PFSK-1 (cell line): ENCODE measurements around the gene RELL1.

Source experiments
- FOXP2 ChIP-seq: optimal IDR thresholded peaks from 2 replicates; pipeline ENCODE3; 2011; ENCODE audit warnings: borderline replicate concordance, control low read depth, inconsistent platforms; ENCODE audit not compliant: insufficient read depth; ENCODE audit errors: extremely low read length, extremely low read depth
- POLR2AphosphoS5 ChIP-seq: IDR thresholded peaks from 2 replicates; pipeline ENCODE4 v1.6.1; 2012; ENCODE audit warnings: low read depth, mild to moderate bottlenecking, control low read depth, low read length, moderate library complexity
- SIN3A ChIP-seq: IDR thresholded peaks from 2 replicates; pipeline ENCODE4 v1.6.1; 2012; ENCODE audit warnings: mild to moderate bottlenecking, low read length, moderate library complexity, borderline replicate concordance; ENCODE audit not compliant: insufficient read depth
- TAF1 ChIP-seq: IDR thresholded peaks from 2 replicates; pipeline ENCODE4 v1.6.1; 2012; ENCODE audit warnings: low read length, control low read depth, borderline replicate concordance; ENCODE audit not compliant: insufficient read depth
- TF ChIP-seq, protein P1 (sequence below), 2 experiments: IDR thresholded peaks; 2 replicates each; pipeline versions ENCODE4 v1.6.1 to v1.8.0; 2011 to 2012; ENCODE audit warnings: low read depth in 2 of 2, low read length in 2 of 2, control low read depth in 1 of 2, inconsistent platforms in 1 of 2, mild to moderate bottlenecking in 1 of 2, moderate library complexity in 1 of 2; ENCODE audit not compliant: insufficient read depth in 1 of 2

RELL1 gene

DNA sequence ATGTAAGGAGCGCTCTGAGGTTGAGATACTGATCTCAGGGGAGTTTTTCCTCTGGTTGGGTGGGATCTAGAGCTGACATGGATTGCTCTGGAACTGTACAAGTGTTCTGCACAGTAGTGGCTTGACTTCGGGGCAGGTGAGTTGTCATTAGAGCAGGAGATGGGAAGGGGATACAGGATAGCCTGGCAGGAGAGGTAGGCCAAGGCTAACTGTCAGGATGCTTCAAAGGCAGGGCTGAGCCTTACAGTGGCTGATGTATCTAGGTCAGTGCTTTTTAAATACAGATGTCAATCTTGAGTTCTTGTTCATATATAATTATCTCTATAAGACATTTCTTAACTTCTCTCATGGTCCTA, 43.5 kb upstream of the RELL1 start:
- TF ChIP-seq POLR2AphosphoS5, result no peak
- TF ChIP-seq, protein P1, sequence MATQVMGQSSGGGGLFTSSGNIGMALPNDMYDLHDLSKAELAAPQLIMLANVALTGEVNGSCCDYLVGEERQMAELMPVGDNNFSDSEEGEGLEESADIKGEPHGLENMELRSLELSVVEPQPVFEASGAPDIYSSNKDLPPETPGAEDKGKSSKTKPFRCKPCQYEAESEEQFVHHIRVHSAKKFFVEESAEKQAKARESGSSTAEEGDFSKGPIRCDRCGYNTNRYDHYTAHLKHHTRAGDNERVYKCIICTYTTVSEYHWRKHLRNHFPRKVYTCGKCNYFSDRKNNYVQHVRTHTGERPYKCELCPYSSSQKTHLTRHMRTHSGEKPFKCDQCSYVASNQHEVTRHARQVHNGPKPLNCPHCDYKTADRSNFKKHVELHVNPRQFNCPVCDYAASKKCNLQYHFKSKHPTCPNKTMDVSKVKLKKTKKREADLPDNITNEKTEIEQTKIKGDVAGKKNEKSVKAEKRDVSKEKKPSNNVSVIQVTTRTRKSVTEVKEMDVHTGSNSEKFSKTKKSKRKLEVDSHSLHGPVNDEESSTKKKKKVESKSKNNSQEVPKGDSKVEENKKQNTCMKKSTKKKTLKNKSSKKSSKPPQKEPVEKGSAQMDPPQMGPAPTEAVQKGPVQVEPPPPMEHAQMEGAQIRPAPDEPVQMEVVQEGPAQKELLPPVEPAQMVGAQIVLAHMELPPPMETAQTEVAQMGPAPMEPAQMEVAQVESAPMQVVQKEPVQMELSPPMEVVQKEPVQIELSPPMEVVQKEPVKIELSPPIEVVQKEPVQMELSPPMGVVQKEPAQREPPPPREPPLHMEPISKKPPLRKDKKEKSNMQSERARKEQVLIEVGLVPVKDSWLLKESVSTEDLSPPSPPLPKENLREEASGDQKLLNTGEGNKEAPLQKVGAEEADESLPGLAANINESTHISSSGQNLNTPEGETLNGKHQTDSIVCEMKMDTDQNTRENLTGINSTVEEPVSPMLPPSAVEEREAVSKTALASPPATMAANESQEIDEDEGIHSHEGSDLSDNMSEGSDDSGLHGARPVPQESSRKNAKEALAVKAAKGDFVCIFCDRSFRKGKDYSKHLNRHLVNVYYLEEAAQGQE (IDR thresholded peaks at IDR 0.05; ENCODE audit: insufficient read depth in 1 of 2, low read depth in 2 of 2, low read length in 2 of 2), result no peak
- no peak for TF ChIP-seq FOXP2
- no peak for TF ChIP-seq SIN3A
- TF ChIP-seq TAF1, result no peak

DNA sequence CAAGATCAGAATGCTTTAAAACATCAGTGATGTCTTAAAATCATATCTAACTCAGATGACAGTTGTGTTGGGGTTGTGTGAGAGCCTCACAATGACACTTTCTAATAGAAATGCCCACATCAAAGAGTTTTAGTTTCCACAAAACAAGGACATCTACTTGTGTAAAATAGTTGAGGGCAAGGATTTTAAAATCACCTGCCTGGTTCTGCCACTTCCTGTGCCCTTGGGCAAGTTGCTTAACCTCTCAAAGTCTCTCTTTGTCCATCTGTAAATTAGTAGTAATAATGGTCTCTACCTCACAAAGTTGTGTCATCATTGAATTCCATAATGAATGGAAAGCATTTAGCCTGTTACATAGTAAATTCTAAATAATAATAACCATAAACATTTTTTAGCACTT, 41.9 kb upstream of the RELL1 start:
- TF ChIP-seq POLR2AphosphoS5 (no peak), SIN3A (no peak), TAF1 (no peak), FOXP2 (no peak)
- TF ChIP-seq, protein P1 (IDR thresholded peaks at IDR 0.05; ENCODE audit: insufficient read depth in 1 of 2, low read depth in 2 of 2, low read length in 2 of 2), result no peak

DNA sequence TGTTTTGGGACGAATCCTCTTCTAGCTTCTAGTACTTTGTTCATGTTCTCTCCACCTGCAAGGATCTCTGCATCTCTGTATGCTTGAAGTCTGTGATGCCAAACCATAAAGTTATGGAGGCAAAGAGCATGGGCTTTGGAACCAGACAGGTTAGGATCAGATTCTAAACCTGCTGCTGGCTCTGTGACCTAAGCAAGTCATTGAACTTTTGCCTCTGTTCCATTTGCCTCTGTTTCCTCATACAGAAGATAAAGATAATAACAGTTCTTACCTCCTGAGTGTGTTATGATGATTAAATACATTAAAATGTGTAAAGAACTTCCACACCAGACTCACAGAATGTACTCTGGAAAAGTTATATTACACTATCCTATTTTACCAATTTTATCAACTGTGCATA, 41.5 kb upstream of the RELL1 start:
- no peak for TF ChIP-seq TAF1
- no peak for TF ChIP-seq POLR2AphosphoS5
- TF ChIP-seq FOXP2, result no peak
- no peak for TF ChIP-seq SIN3A
- TF ChIP-seq, protein P1 (IDR thresholded peaks at IDR 0.05; ENCODE audit: insufficient read depth in 1 of 2, low read depth in 2 of 2, low read length in 2 of 2), result no peak

DNA sequence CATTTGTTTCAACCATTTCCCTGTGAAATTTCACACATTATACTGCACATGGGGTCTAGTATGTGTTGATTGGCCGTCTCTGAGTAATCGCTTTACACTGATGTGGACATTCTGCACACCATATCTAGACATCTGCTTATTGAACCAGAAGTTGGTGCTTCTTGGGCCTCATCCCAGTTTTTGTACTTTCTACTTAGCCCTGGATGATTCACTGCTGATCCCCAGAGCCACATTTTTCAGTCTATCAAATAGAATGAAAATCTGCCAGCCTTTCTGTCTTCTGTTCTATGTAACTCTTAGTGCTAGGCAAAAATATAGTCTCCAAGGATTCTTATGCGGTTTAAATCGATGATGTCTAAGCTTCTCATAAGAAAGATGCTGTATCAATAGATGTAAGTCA, 40.5 kb upstream of the RELL1 start:
- TF ChIP-seq TAF1 (no peak), POLR2AphosphoS5 (no peak), FOXP2 (no peak), SIN3A (no peak)
- TF ChIP-seq, protein P1 (IDR thresholded peaks at IDR 0.05; ENCODE audit: insufficient read depth in 1 of 2, low read depth in 2 of 2, low read length in 2 of 2), result no peak

- TF ChIP-seq POLR2AphosphoS5, result no peak
- no peak for TF ChIP-seq FOXP2
- TF ChIP-seq, protein P1 (IDR thresholded peaks at IDR 0.05; ENCODE audit: insufficient read depth in 1 of 2, low read depth in 2 of 2, low read length in 2 of 2), result no peak
- TF ChIP-seq SIN3A, result no peak
- TF ChIP-seq TAF1, result no peak
Measured at GRCh38 chr4:37725718-37726117, 39.5 kb upstream of the RELL1 start.
